Subcutaneous abdominal adipose tissue (tissue), 5 donors: Measurements from ENCODE around the gene M6PR.

Experiments
- H3K27ac ChIP-seq: one replicate; pipeline ENCODE4 v1.7.0; 2013; ENCODE audit warnings: low read depth, mild to moderate bottlenecking, inconsistent platforms, low read length, moderate library complexity
- H3K27me3 ChIP-seq, 5 donors: one replicate each; pipeline ENCODE4 v1.7.0; 2013; ENCODE audit warnings: low read length in 5 of 5, inconsistent platforms in 1 of 5; ENCODE audit not compliant: control insufficient read depth in 5 of 5, insufficient read depth in 4 of 5
- H3K36me3 ChIP-seq, 5 donors: one replicate each; pipeline ENCODE4 v1.7.0; 2013; ENCODE audit warnings: low read length in 5 of 5; ENCODE audit not compliant: control insufficient read depth in 5 of 5, insufficient read depth in 5 of 5
- H3K4me1 ChIP-seq, 5 donors: one replicate each; pipeline ENCODE4 v1.7.0; 2013; ENCODE audit warnings: low read length in 5 of 5, mild to moderate bottlenecking in 3 of 5, moderate library complexity in 1 of 5; ENCODE audit not compliant: control insufficient read depth in 5 of 5, insufficient read depth in 5 of 5
- H3K4me3 ChIP-seq, 5 donors: one replicate each; pipeline ENCODE4 v1.7.0; 2013; ENCODE audit warnings: low read length in 5 of 5, low read depth in 1 of 5
- H3K9ac ChIP-seq, 5 donors: one replicate each; pipeline ENCODE4 v1.7.0; 2013; ENCODE audit warnings: low read length in 5 of 5, mild to moderate bottlenecking in 4 of 5, moderate library complexity in 3 of 5
- H3K9me3 ChIP-seq, 5 donors: one replicate each; pipeline ENCODE4 v1.7.0; 2013; ENCODE audit warnings: low read length in 5 of 5; ENCODE audit not compliant: control insufficient read depth in 5 of 5
- donor health status: healthy.
- donor health status: healthy.
- donor health status: healthy.
- donor health status: healthy.
- donor health status: healthy.

M6PR gene

GRCh38 chr12:8953773-8954402 lies 4.4 kb upstream of the M6PR start:
- H3K36me3 ChIP-seq = peaks cover 0 to 4% (median 0%) of the 10 kb centered on the region in 5 donors
- no peak overlapping the region for H3K4me3 ChIP-seq
- peaks cover 12 to 17% (median 15%) of the 10 kb centered on the region in 5 donors for H3K4me1 ChIP-seq
- H3K27me3 ChIP-seq = peaks cover 0 to 9% (median 0%) of the 10 kb centered on the region in 5 donors
- H3K9me3 ChIP-seq = no peaks in the 10 kb centered on the region
- H3K9ac ChIP-seq = no peak overlapping the region
- no peak overlapping the region for H3K27ac ChIP-seq

- Histone ChIP-seq H3K4me3 (peak overlapping the region in 1 of 5 donors; percentile 10), H3K9ac (no peak overlapping the region), H3K4me1 (peaks cover 12 to 38% (median 34%) of the 10 kb centered on the region in 5 donors), H3K36me3 (peaks cover 0 to 4% (median 0%) of the 10 kb centered on the region in 5 donors), H3K27me3 (peaks cover 0 to 9% (median 0%) of the 10 kb centered on the region in 5 donors), H3K9me3 (no peaks in the 10 kb centered on the region), H3K27ac (no peak overlapping the region)
These were observed 2.3 kb upstream of the M6PR start for GRCh38 chr12:8951744-8952143.

GRCh38 chr12:8950702-8951478 lies 1.4 kb upstream of the M6PR start:
- H3K4me1 ChIP-seq = peaks cover 12 to 42% (median 34%) of the 10 kb centered on the region in 5 donors
- H3K4me3 ChIP-seq = peak overlapping the region; percentile 77 to 96 (median 89)
- peak overlapping the region; percentile 87 to 98 (median 96) for H3K9ac ChIP-seq
- H3K27ac ChIP-seq = peak overlapping the region; percentile 92
- H3K27me3 ChIP-seq = peaks cover 0 to 9% (median 0%) of the 10 kb centered on the region in 5 donors
- H3K36me3 ChIP-seq = peaks cover 0 to 11% (median under 1%) of the 10 kb centered on the region in 5 donors
- no peaks in the 10 kb centered on the region for H3K9me3 ChIP-seq

GRCh38 chr12:8950221-8950527 lies 729 bp upstream of the M6PR start:
- Histone ChIP-seq H3K27ac (peak overlapping the region; percentile 92), H3K36me3 (peaks cover 4 to 18% (median 6%) of the 10 kb centered on the region in 5 donors), H3K4me1 (peaks cover 12 to 42% (median 34%) of the 10 kb centered on the region in 5 donors), H3K9ac (peak overlapping the region; percentile 87 to 98 (median 96)), H3K27me3 (peaks cover 0 to 9% (median 0%) of the 10 kb centered on the region in 5 donors), H3K4me3 (peak overlapping the region; percentile 77 to 96 (median 89)), H3K9me3 (no peaks in the 10 kb centered on the region)

- Histone ChIP-seq H3K9me3 (no peaks in the 10 kb centered on the region), H3K4me1 (peaks cover 12 to 42% (median 34%) of the 10 kb centered on the region in 5 donors), H3K36me3 (peaks cover 13 to 29% (median 17%) of the 10 kb centered on the region in 5 donors), H3K27me3 (peaks cover 0 to 9% (median 0%) of the 10 kb centered on the region in 5 donors), H3K9ac (peak overlapping the region; percentile 87 to 98 (median 96)), H3K4me3 (peak overlapping the region; percentile 77 to 92 (median 89)), H3K27ac (peak overlapping the region; percentile 92)
These were observed 624 bp downstream of the M6PR start for GRCh38 chr12:8948701-8949341.

GRCh38 chr12:8947737-8948136 lies 1.7 kb downstream of the M6PR start:
- no peak overlapping the region for H3K9ac ChIP-seq
- peaks cover 12 to 42% (median 34%) of the 10 kb centered on the region in 5 donors for H3K4me1 ChIP-seq
- H3K4me3 ChIP-seq = no peak overlapping the region
- H3K27ac ChIP-seq = peak overlapping the region; percentile 92
- H3K27me3 ChIP-seq = peaks cover 0 to 9% (median 0%) of the 10 kb centered on the region in 5 donors
- peaks cover 18 to 38% (median 27%) of the 10 kb centered on the region in 5 donors for H3K36me3 ChIP-seq
- no peaks in the 10 kb centered on the region for H3K9me3 ChIP-seq

- Histone ChIP-seq H3K4me3 (no peak overlapping the region), H3K27me3 (peaks cover 0 to 9% (median 0%) of the 10 kb centered on the region in 5 donors), H3K9ac (no peak overlapping the region), H3K4me1 (peaks cover 12 to 42% (median 34%) of the 10 kb centered on the region in 5 donors), H3K27ac (no peak overlapping the region), H3K36me3 (peaks cover 26 to 48% (median 37%) of the 10 kb centered on the region in 5 donors), H3K9me3 (no peaks in the 10 kb centered on the region)
These were observed 2.7 kb downstream of the M6PR start for GRCh38 chr12:8946733-8947132.

- peaks cover 0 to 25% (median 17%) of the 10 kb centered on the region in 5 donors for H3K4me1 ChIP-seq
- no peaks in the 10 kb centered on the region for H3K9me3 ChIP-seq
- no peak overlapping the region for H3K9ac ChIP-seq
- no peaks in the 10 kb centered on the region for H3K27me3 ChIP-seq
- no peak overlapping the region for H3K27ac ChIP-seq
- peaks cover 33 to 60% (median 42%) of the 10 kb centered on the region in 5 donors for H3K36me3 ChIP-seq
- H3K4me3 ChIP-seq = no peak overlapping the region
These were observed 5.8 kb downstream of the M6PR start for GRCh38 chr12:8943565-8944186.

GRCh38 chr12:8941691-8942478 lies 7.6 kb downstream of the M6PR start:
- Histone ChIP-seq H3K36me3 (peaks cover 35 to 75% (median 49%) of the 10 kb centered on the region in 5 donors), H3K27ac (no peak overlapping the region), H3K4me3 (no peak overlapping the region), H3K4me1 (peaks cover 0 to 8% (median 0%) of the 10 kb centered on the region in 5 donors), H3K9me3 (no peaks in the 10 kb centered on the region), H3K27me3 (no peaks in the 10 kb centered on the region), H3K9ac (peak overlapping the region in 1 of 5 donors; percentile 17)
